NCI-H774 (cell line): ENCODE measurements around the gene GGTLC3.
"Not testable (repeated sequence)": the region's sequence is repeated elsewhere in the genome, so short reads cannot be mapped to it uniquely, and the experiment has no call there.

Source experiments
- DNase-seq: peaks from one replicate; lab custom pipeline; 2025; lab: John Stamatoyannopoulos, UW

GGTLC3 gene

DNA sequence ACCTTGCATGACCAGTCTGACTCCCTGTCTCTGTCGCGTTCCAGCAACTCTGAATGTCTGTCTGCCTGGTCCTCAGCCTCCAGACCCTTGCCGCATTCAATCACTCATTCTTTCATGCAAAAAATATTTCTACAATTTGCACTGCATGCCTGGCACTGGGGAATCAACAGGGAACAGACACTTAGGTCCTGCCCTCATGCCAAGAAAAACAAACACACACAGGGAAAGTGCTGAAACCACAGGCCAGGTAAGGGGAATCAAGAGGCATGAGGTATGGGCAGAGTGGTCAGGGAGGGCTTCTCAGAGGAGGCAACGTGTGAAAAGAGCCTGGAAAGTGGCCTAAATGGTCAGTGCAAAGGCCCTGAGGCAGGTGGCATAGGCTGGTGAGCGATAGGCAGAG, at the start of gene GGTLC3:
TSS of gene GGTLC3 (minus strand) at position 101 of the 400 bp plus-strand sequence. CDS start 264 bp downstream, outside the sequence.
- DNase-seq = not testable (repeated sequence)

DNA sequence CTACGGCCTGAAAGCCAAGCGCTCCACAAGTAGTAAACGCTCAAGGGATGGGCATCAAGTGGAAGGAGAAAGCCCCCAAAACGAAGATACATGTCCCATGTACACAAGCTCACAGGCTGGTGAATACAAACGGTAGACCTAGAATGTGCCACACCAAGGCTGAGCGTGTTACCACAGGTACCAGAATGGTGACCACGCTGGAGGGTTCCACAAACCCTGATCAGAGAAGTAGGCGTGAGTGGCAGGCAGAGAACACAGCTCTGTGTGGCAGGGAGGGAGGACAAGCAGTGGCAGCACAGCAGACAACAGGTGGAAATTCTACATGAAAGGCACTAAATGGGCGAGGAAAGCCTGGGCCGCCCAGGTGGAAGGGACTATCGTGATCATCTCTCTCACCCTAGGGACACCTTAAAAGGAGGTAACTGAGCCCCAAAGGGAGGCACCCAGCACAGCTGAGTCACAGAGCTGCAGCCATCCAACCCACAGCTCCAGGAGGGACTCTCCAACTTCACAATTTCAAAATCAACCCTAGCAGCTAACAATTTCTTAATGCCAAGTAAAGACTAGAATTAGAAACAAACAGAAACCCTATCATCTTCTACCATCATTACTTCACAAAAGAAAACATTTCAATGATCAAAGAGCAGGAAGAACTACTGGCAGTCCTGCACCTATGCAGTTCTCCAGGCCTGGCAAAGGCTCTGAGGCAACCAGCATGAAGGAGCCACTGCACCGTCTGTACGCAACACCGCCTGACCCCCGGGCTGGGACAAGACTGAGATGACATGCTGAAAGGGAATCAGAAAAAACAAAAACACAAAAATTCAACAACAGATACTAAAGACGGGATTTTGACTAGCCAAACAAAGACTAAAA, 42.4 kb upstream of the GGTLC3 start:
- DNase-seq = not testable (repeated sequence)

DNA sequence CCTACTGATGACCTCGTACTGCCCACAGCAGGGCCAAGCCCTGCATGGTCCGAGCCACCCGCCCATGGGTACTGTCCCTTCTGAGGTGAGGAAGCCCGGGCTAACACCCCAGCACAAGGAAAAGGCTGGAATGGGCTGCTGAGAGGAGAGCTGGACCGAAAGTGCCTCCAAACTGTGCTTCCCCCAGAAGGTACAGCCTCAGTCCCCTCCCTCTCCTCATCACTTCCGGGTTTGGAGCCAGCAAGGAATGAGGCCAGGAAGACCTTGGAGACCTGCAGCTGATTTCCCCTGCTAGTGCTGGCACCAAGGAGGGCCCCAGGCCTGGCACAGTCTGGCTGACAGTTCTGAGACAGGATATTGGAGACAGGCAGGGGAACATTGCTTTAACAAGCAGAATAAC, 41.0 kb upstream of the GGTLC3 start:
- DNase-seq = not testable (repeated sequence)

DNA sequence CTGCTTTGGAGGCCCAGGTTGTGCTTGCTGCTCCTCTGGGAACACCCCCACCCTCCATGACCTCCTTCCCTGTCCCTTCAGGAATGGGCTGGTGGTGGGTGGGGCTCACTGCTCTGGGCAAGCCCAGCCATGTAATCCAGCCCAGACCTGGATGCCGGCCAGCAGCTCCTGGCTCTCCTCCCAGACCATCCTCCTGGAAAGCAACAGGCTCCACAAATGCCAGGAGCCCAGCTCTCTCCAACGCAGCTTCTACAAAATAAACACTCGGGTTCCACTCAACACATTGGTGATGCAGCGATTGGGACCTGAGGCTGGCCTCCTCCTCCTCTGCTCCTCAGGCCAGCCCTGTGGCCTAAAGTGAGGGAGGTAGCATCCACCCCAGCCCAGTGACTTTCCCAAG, 40.6 kb upstream of the GGTLC3 start:
- DNase-seq = not testable (repeated sequence)

DNA sequence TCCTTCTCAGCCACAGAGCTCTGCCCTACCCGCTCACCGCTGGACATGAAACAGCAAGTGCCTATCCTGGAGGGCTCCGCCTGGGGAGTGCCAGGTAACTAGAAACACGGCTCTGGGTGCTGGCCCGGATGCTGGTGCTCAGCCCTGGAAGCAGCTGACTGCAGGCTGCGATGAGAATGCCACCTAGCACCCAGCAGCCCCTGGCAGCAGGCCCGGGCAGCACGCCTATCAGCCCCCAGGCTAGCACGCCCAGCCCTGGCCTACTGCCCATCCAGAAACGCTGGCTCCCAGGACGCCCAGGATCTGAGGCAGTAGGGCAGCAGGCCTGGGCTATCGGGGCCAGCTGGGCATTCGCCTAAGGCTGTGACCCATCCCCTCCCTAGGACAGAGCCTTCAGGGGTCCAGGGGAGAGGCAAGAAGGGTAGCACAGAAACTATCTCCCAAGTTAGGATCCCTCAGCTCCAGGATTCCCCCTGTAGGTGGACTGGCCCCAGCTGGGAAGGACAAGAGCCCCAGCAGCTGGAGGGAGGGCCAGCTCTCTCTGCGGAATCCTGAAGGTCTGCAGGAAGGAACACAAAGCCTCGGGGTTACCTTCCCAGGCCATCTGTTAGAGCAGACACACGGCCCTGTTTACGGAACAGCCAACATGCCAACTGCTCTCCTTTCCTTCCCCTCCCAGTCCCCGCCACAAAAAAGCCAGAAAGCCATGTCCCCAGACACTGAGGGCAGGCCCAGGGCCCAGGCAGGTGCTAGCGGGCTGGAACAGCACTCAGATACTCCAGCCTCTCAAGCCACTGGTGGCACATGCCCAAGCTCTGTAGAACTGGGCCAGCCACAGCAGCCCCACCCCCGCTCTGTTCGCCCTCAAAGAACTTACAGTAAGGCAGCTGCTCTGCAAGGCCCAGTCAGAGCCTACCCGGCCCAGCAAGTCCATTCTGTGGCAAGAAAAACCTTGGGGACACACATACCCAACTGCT, 36.6 kb upstream of the GGTLC3 start:
- DNase-seq = not testable (repeated sequence)

DNA sequence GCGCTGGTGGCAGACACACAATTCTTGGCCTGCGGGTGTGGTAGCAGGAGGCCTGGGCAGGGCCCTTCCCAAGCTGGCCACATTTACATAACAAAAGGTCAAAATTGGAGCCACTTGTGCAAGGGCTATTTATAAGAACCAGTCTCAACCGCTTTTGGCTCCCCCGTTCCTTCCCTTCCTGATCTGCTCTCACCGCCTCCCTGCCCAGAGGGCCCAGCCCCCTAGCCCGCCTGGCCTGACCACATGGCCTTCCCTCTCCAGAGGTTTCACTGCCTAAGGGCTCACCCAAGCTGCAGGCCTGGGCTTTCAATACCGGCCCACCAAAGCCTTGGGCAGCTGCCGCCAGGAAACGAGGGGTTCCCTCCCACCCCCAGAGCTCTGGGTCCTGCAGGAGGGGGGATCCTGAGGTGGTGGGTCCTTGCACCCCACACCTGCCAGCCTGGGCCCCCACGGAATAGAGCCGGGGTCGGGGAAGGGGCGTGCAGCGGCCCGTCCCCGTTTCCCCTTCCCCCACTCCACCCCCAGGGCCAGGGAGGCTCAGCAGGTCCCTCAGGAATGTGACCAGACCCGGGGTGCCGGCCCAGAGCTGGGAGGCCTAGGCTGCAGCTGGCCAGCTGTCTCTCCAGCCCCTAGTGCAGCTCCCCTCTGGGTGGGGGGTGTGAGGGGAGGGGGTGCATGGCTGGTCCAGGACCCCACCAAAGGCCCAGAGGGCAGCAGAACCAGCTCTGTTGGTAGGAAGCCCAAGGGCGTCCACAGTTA, 35.1 kb upstream of the GGTLC3 start:
- DNase-seq = not testable (repeated sequence)

DNA sequence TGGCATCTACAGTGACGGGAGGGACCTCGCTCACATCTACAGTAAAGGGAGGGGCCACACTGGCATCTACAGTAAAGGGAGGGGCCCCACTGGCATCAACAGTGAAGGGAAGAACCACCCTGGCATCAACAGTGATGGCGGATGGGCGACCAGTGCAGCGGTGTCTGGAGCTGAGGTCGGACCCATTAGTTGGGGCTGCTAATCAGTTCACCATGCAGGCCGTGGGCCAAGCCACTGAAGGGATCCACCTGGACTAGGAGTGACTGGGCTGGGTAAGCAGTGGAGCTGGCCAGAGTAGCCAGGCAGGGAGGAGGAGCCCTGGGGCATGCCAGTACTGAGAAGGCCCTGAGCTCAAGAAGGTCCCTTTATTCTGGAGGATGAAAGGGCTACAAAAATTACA, 33.1 kb upstream of the GGTLC3 start:
- not testable (repeated sequence) for DNase-seq

DNA sequence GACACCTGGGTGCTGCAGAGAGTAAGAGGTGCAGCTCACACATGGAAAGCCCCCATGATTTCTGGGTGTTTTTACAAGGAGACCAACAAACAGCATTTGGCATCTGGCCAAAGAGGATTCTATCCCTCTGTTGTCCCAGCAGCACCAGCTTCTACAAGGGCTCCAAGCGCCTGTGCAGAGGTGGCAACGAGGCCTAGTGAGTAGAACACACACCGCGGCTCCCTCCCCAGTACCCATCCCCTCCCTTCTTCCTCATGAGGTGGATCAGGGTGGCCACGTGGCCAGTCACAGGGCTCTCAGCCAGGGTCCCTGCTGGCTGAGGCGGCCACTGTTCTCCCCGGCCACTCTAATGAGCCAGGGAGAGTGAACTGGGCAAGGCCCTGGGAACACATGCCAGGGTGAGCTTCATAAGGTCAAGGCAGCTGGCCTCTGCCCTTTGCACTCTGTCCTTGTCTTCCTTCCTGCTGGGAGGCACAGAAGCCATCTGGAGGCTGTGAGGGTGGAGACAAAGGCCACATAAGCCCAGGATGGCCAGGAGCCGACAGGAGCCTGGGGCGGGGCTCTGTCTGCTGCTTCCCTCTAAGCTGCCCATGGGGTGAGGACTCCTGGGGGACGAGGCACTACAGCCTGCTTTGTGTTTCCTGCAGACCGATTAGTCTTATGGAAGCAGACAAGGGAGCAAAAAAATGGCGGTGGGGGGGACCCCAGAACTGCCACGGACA, 31.7 kb upstream of the GGTLC3 start:
- not testable (repeated sequence) for DNase-seq

DNA sequence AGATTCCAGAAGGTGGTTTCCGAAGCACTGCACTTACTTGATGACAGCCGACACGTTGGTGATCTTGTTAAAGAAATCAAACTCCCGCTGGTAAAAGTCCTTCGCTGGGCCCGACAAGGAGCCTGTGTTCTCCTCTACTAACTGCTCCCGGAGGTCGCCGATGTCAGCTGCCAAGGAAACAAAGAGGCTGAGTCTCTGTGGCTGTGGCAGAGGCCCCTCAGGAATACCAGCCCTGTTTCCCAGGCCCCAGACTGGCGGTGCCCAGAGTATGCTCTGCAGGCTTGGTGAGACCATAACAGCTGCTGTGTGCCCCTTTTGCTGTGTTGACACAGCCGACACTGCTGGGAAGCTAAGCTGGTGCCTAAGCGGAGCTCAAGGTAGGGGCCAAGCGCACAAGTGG, 26.7 kb upstream of the GGTLC3 start:
- DNase-seq = not testable (repeated sequence)

DNA sequence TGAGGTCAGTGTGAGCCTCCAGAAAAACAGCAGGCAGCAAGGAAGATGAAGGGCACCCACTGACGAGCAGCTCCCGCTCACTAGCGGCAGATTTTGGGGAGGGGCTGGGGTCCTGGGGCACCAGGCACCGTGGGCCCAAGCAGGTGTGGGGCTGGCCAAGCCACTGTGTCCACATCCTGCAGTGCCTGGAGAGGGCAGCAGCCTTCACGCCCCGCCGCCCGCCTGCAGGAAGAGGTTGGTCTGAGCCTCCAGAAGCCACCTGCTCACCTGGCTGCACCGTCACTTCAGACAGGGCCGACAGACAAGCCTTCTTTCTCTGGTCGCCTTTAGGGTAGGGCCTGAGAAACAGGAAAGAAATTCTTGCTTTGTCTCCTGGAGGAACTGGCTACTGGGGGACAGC, 25.4 kb upstream of the GGTLC3 start:
- DNase-seq = not testable (repeated sequence)

DNA sequence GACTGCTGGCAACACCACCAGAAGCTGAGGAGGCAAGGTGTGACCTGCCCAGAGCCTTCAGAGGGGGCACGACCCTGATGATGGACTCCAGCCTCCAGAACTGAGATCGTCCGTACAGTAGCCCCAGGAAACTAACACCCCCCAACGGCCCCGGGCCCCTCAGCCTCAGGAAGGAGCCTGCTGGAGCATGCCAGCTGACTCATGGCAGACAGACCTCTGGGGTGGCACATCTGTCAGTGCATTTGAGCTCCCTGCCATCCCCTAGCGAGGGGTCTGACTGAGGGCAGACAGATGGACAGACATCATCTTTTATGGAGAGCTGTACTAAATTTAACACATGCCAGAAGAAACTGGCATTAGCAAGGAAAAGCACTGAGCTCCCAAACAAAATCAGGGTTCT, 22.0 kb upstream of the GGTLC3 start:
- DNase-seq = not testable (repeated sequence)

DNA sequence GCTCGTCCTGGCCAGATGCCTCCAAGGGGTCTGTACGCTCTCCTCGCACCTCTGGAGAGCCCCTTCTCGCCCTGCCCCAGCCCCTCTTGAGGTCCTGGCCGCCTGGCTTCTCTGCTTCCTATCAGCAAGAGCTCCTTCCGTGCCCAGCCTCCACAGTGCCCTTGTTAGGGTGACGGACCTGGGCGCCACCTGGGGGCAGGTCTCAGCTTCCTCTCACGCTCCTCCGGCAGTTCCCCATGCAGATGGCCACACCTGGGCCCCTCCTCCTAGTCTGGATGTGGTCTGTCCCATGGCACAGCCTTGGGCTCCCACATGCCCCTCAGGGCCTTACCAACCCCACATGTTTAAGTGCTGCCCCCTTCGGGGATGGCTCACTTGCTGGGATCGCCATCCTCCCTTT, 16.4 kb upstream of the GGTLC3 start:
- not testable (repeated sequence) for DNase-seq

DNA sequence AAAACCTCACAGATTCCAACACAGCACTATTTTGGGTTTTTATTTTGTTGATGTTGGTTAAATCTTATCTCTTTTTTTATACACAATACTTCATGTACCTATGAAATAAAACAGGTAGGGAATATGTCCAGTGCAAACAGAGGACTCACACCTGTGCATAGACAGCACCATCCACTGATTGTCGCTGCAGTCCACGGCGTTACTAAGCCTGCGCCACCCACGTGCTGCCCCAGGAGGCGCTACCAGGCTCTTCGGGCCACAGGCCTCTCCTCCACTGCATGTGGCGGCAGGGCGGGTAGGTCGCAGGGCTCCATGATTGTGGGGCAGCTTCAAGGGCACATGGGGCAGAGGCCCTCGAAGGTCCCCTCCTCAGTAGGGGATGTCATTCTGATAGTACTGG, 15.7 kb upstream of the GGTLC3 start:
- DNase-seq = not testable (repeated sequence)

DNA sequence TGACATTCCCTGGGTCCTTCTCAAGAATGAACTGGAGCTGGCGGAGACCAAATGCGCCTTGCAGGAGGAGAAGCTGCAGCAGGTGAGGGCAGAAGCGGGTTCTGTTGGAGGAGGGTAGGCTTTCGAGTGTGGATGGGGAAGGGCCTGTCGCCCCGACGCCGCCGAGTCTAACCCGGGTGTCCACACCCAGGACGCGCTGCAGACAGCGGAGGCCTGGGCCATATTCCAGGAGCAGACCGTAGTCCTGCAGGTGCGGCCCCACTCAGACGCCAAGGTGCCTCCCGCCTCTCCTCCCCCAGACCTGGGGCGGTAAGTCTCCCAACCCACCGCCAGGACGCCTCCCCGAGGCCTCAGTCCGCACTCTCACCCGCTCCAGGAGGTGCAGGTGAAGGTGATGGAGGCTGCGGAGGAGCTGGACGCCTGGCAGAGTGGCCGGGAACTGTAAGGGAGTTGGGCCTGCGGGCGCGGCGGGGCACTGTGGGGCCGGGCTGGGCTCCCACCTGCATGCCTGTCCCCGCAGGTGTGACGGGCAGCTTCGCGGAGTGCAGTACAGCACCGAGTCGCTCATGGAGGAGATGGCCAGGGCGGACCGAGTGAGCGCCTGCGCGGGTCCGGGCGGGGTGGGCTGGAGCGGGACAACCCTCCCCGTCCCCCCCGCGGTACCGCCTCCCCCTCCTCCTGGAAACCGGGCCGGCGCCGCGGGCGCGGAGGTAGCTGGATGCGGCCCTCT, 11.6 kb upstream of the GGTLC3 start:
- DNase-seq = not testable (repeated sequence)

DNA sequence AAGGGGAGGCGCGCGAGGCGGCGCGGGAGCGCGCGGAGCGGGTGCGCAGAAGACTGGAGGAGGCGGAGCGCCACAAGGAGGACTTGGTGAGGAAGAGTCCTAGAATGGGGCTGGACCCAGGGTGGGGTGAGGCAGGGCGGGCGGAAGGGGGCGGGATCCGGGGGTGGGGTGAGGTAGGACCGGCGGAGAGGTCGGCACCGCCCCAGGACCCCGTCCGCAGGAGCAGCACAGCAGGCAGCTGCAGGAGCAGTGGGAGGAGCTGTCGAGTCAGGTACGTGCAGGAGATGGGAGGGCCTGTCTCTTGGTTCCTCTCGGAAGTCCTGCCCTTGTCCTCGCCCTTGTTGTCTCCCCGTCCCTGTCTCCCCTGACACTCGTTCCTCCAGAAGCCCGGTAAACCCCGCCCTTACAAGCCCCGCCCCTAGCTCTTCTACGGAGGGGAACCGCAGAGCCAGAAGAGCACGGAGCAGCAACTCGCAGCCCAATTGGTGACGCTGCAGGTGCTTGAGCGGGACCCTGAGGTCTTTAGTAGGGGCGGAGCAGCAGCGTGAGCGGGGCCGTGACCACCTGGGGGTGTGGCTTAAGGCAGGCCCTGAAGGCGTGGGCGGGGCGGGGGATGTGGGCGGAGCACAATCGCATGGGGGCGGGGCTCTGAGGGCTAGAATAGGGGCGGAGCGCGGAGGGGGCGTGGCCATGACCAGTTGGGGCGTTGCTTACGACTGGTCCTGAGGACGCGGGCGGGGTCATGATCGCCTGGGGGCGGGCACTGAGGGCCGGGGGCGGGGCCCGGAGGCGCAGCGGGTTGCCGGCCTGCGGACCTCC, 10.8 kb upstream of the GGTLC3 start:
- DNase-seq = not testable (repeated sequence)

DNA sequence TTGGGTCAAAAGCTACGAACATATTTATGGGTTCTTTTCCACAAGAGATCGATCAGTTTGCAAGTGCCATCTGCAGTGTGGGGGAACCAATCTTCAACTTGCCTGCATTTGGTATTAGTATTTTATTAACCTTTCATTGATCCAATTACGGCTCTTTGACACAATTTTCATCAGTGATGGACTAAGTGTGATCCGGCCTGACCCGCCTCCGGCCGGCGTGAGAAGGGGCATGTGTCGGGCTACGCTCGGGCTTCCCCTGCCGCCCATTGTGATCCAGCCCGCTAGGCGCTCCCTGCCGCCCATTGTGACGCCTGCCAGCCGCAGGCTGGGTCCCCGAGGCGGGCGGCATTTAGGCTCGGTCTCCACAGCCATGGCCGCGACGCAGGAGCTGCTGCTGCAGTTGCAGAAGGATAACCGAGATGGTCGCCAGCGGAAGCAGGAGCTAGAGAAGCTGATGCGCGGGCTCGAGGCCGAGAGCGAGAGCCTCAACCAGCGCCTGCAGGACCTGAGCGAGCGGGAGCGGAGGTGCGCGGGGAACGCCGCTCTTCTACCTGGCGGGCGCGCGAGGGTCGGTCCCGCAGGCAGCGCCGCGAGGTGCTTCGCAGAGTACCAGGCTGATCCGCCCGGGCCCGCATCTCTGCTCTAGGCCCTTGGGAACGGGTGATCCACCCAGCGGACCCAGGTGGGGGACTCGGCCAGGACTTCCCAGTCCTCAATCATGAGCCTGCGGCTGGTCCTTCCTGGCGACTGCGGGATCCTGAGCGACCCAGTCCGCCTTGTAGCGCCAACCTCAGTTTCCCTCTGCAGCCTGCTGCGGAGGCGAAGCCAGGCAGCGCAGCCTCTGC, 10.0 kb upstream of the GGTLC3 start, which contains the start of gene TMEM191B:
TSS of gene TMEM191B (plus strand) at position 51 of the 845 bp plus-strand sequence. CDS start at position 230, 179 bp downstream.
- not testable (repeated sequence) for DNase-seq

DNA sequence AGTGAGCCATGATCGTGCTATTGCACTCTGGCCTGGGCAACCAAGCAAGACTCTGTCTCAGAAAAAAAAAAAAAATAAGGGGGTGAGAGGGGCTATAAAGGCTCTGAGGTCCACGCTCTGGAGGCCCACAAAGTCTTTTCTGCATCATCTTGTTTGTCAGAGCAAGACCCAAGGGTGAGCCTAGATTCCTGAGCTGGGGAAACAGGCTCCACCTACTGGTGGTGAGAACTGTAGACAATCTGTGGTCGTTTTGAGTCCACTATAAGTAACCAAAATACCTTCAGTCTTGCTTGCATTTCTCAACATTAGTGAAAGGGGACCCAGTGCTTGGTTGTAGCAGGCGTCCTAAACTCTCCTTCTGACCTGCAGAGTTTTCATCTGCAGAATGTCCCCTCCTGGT, 5.4 kb upstream of the GGTLC3 start:
- not testable (repeated sequence) for DNase-seq

DNA sequence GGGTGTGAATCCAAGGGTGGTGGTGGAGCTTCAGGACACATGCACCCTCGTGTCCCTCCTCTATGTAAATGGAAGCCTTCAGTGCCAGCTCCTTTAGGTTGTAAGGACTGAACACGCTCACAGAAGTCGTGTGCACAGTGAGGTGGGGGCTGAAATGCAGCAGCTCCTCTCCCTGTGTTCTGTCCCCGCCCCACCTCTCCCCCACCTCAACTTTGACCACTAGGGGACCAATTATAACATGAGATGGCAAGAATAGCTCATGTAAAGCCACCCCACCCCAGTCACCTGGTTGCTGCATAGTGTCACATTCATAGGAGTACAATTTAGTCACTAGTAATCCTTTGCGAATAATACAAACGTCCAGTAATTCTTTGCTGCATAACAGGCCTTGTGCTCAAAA, 4.8 kb upstream of the GGTLC3 start:
- not testable (repeated sequence) for DNase-seq
